DND-41 (cell line): Measurements from ENCODE around the gene CTSD.

ENCODE experiments used
- CTCF ChIP-seq: IDR thresholded peaks from 2 replicates; pipeline ENCODE4 v1.5.1; 2012; ENCODE audit warnings: borderline replicate concordance, low read length, moderate library complexity, mild to moderate bottlenecking; ENCODE audit not compliant: poor library complexity, severe bottlenecking; ENCODE audit errors: extremely low read depth
- EZH2 ChIP-seq: IDR thresholded peaks from 3 replicates; pipeline ENCODE4 v1.6.1; 2012; ENCODE audit warnings: borderline replicate concordance, low read depth, mild to moderate bottlenecking, moderate library complexity, low read length, inconsistent platforms; ENCODE audit not compliant: severe bottlenecking

- TF ChIP-seq EZH2 (no peak), CTCF (no peak)
Measured at GRCh38 chr11:1743585-1744136, 20.1 kb downstream of the CTSD start.
